HG02678 (cell line): ENCODE data around the gene CCNT2.
A peak's percentile ranks its signal among the peaks of the same experiment; 100 is the strongest.
"Not testable (repeated sequence)": the region's sequence is repeated elsewhere in the genome, so short reads cannot be mapped to it uniquely, and the experiment has no call there.

ENCODE experiments used
- ATAC-seq: cut with Tn5 transposase; IDR thresholded peaks from one replicate; pipeline ENCODE4 v1.9.1; 2021; ENCODE audit warnings: mild to moderate bottlenecking, moderate library complexity; ENCODE audit not compliant: unreplicated experiment

CCNT2 gene

DNA sequence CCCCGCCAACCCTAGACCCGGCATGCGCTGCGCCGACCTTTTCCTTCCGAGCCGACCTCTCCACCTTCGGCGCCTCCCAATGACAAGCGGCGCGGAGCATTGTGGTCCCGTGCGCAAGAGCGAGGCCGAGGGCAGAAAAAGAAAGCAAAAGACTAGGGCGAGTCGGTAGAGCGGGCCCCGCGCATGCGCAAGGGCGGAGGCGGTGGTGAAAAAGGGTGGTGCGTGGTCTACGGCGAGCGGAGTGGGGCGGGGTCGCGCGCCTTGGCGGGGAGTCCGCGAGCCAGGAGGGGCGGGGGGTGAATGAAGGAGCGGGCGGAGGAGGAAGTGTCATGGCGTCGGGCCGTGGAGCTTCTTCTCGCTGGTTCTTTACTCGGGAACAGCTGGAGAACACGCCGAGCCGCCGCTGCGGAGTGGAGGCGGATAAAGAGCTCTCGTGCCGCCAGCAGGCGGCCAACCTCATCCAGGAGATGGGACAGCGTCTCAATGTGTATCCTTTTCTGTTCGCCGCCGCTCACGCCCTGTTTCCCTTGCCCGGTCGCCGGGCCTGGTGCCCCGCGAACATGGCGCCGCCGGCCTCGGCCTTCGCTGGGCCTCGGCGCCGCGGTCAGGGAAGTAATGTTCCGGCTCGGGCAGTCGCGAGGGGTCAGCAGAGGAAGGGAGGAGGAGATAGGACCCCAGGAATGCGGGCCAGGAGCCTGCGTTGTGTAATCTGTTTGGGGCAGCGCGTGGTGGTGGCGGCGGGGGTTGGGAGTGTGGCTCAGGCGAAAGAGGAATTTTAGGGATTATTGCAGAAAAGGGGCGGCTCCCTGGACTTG lies at the start of gene CCNT2:
Gene CCNT2 (plus strand): TSS at position 297 of the 815 bp plus-strand sequence. CDS start 33 bp downstream, at position 330.
- peak; percentile 82 for ATAC-seq

- no peak for ATAC-seq
Measured at GRCh38 chr2:134869946-134870736, 48.5 kb upstream of the CCNT2 start.

DNA sequence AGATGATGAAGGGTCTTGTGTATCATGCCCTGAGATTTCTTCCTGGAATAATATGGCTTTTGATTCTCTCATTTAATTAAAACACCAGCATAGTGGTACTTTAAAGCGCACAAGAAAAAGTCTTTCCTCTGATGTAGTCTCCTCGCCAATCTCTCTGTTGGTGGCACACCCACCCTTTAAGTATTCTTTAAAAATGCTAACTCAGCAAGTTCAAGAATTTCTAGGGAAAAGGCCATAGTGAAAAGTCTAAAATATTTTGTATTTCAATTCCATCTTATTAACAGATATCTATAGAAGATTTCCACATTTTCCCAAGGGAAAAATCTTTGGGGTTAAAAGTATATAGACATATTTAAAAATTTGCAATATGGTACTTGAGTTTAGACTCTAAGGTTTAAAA lies 45.5 kb upstream of the CCNT2 start:
- no peak for ATAC-seq

- no peak for ATAC-seq
Measured at GRCh38 chr2:134875309-134875708, 43.3 kb upstream of the CCNT2 start.

GRCh38 chr2:134882773-134883172 lies 35.8 kb upstream of the CCNT2 start:
- no peak for ATAC-seq

DNA sequence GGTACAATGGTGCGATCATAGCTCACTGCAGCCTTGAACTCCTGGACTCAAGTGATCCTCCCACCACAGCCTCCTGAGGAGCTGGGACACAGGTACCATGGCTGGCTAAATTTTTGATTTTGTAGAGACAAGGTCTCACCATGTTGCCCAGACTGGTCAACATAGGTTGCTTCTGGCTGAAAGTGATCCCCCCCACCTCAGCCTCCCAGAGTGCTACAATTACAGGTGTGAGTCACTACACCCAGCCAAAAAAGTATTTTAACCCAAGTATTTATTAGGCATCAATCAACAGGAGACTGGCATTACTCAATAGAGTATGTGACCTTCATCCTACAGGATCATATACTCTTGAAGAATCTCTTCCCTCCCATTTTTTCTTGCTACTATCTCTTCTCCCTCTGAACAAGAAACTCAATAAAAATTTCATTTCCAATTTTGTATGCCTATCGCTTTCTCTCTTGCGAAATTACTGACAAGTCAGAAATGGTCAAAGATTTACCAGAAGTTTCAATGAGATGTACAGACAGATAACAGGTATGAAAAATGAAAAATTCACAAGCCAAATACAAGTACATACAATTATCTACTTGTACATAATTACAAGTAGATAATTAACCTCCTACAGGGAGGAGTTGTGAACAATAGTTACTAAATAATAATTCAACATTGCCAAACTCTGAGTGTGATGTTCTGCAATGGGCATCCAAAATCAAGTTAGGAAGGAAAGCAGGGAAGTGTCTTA lies 34.9 kb upstream of the CCNT2 start:
- ATAC-seq = no peak

- ATAC-seq = no peak
Measured at GRCh38 chr2:134884435-134884834, 34.2 kb upstream of the CCNT2 start.

GRCh38 chr2:134892282-134893035 lies 26.2 kb upstream of the CCNT2 start:
- no peak for ATAC-seq

DNA sequence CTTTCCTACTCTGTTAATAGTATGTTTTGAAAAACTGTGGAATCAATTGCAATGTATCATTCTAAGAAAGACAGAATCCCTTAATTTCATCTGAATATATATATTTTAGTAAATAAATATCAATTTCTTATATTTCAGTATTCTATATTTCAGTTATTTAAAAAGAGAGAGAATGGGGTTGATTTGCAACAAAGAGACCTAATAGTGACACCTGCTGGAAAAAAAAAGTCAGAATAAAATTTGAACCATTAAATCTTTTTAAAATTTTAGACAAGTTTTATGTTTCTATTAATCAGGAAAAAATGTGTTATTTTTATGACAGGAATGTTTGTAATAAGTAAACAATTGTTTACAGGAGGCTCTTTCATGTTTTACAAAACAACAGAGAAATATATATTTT lies 20.7 kb upstream of the CCNT2 start:
- no peak for ATAC-seq

DNA sequence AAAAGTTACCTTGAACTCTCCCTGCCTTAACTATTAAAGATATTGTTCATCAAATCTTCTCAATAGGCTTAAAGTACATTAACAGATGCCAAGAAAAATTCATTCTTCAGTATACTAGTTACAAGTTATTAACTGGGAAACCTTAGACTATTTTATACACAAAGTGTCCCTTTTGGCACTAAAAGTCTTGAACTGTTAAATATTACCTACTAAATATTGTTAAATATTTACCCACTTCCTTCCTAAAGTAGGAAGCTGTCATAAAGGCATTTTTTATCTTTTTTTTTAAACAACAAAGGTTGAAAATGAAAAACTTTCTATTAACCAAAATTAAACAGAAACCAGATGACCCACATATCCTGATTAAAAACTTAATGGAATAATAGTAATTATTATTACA lies 19.4 kb upstream of the CCNT2 start:
- ATAC-seq = no peak

GRCh38 chr2:134900151-134900550 lies 18.5 kb upstream of the CCNT2 start:
- no peak for ATAC-seq

DNA sequence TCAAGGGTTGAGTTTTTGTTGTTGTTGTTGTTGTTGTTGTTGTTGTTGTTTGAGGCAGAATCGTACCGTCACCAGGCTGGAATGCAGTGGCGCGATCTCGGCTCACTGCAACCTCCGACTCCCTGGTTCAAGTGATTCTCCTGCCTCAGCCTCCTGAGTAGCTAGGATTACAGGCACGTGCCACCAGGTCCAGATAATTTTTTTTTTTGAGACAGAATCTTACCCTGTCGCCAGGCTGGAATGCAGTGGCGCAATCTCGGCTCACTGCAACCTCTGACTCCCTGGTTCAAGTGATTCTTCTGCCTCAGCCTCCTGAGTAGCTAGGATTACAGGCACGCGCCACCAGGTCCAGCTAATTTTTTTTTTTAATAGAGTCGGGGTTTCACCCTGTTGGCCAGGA lies 14.9 kb upstream of the CCNT2 start:
- ATAC-seq = not testable (repeated sequence)

DNA sequence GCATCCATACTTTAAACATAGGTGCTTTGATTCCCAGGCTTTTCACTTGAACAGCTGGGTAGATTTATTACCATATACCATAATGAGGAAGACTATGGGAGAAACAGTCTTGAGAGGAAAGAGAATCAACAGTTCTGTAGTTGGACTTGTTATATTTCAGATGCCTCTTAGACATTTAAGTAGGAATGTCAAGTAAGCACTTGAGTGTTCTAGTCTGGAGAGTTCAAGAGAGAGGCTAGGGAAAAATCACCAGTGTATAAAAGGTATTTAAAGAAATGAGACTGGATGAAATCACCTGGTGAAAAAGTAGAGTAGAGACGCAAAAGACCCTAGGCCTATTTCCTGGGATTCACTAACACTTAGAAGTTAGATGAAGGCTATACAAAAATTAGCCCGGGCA lies 13.5 kb upstream of the CCNT2 start:
- no peak for ATAC-seq

DNA sequence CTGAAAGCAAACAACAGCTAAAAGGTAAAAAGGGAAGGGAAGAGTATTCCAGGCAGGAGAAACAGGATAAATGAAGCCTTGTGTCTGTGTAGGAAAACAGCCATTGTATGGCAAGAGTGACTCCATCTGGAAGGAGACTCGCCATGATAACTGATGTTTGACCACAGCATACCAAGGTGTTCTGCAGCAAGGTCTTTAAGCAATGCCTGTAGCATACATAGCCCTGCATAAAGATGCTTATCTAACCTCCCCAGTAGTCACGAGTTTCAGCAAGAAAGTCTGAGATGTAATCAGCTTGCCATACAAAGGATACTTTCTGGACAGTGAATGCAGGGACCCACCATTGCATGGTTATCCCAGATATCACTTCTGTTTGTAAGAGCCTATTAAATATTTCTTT lies 11.9 kb upstream of the CCNT2 start:
- no peak for ATAC-seq

DNA sequence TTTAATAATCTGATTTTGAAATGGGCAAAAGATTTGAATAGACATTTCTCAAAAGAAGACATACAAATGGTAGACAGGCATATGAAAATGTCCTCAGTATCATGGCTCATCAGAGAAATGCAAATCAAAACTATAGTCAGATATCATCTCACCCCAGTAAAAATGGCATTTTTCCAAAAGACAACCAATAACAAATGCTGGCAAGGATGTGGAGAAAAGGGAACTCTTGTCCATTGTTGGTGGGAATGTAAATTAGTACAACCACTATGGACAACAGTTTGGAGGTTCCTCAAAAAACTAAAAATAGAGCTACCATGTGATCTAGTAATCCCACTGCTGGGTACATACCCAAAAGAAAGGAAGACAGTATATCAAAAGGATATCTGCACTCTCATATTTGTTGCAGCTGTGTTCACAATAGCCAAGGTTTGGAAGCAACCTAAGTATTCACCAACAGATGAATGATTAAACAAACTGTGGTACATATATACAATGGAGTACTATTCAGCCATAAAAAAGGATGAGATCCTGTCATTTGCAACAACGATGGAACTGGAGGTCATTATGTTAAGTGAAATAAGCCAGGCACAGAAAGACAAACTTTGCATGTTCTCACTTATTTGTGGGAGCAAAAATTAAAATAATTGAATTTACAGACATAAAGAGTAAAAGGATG lies 11.0 kb upstream of the CCNT2 start:
- not testable (repeated sequence) for ATAC-seq

DNA sequence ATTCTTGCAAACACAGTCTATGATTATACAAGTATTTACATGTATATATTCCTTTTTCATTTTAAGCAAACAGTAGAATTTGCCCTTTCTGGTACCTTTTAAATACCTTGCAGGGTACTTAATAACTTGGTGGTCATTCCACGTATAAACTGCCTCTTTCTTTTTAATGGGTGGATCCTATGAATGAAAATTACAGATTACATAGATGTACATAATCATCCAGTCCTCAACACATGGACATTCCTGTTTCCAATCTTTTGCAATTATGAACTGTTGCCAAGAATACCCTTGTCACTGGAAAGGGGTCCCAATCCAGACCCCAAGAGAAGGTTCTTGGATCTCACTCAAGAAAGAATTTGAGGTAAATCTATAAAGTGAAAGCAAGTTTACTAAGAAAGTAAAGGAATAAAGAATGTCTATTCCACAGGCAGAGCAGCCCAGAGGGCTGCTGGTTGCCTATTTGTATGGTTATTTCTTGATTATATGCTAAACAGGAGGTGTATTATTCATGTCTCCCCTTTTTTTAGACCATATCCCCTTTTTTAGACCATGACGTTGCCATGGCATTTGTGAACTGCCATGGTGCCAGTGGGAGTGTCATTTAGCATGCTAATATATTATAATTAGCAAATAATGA lies 7.7 kb upstream of the CCNT2 start:
- ATAC-seq = no peak

- no peak for ATAC-seq
Measured at GRCh38 chr2:134911400-134911785, 7.2 kb upstream of the CCNT2 start.

- ATAC-seq = no peak
Measured at GRCh38 chr2:134912361-134912760, 6.3 kb upstream of the CCNT2 start.

- ATAC-seq = no peak
Measured at GRCh38 chr2:134917360-134917865, 1.2 kb upstream of the CCNT2 start.
